Measurements from ENCODE around the gene SLC38A8. TPM values are rescaled to one million over a fixed set of nuclear protein-coding genes. Genes with fewer than 3 reads are reported as not detected.

Gene SLC38A8
- total and polyA plus RNA-seq, 2 donors (not counting 1 experiment from before 2014, with no cell fraction given), result not detected

DNA sequence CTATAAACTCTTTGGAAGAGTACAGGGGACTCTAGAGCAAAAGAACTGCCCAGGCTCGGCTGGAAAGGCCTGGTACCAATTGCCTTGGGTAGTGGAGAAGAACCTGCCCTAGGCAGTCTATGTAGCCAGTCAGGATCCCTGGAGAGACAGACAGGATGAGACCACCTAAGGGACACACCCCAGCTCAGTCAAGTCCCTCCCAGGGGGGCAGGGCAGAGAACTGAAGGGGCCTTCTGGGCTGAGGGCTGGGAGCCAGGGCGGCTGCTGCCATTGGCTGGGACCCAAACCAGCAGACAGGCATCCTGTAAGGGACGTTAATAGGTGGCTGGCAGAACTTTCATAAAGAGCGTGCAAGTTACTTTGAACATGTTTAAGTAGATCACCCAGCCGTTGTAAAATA is 12.8 kb upstream of the SLC38A8 start:
- CTCF ChIA-PET, result no interaction called here
- 98% methylated on average over 5 of the region's 5 CpGs for whole genome bisulfite sequencing (ENCODE audit: insufficient coverage)
- no peaks in the 10 kb centered on the region for H3K9me3 Mint-ChIP-seq (ENCODE audit: insufficient read depth)
- Histone ChIP-seq H4K20me1 (ENCODE audit: control insufficient read depth, insufficient read depth, low read length, poor library complexity, severe bottlenecking) (no peaks in the 10 kb centered on the region), H3K4me1 (ENCODE audit: control insufficient read depth in 2 of 2, insufficient read depth in 2 of 2, low read length in 2 of 2) (no peaks in the 10 kb centered on the region), H2AFZ (ENCODE audit: insufficient read depth, low read depth, low read length, poor library complexity, severe bottlenecking) (no peak overlapping the region), H3K9ac (ENCODE audit: low read length) (no peak overlapping the region), H3K4me2 (replicated peaks; ENCODE audit: low read depth, low read length, poor library complexity, severe bottlenecking) (no peak overlapping the region), H3K9me3 (ENCODE audit: control extremely low read depth in 1 of 3, control insufficient read depth in 2 of 3, insufficient read depth in 1 of 3, low read length in 2 of 3) (no peaks in the 10 kb centered on the region), H3K36me3 (replicated peaks in 1 of 2; ENCODE audit: control extremely low read depth in 1 of 2, control insufficient read depth in 1 of 2, extremely low read depth in 1 of 2, insufficient read depth in 2 of 2, low read length in 1 of 2) (peaks cover 5 to 85% of the 10 kb centered on the region in 2 experiments), H3K79me2 (ENCODE audit: control insufficient read depth, insufficient read depth, low read length) (no peaks in the 10 kb centered on the region), H3K27ac (ENCODE audit: low read length in 2 of 2) (no peak overlapping the region), H3K4me3 (ENCODE audit: control extremely low read depth in 1 of 5, extremely low read depth in 1 of 5, insufficient read depth in 1 of 5, low read depth in 2 of 5, low read length in 4 of 5) (no peak overlapping the region), H3K27me3 (replicated peaks in 1 of 4; ENCODE audit: control extremely low read depth in 1 of 4, control insufficient read depth in 3 of 4, insufficient read depth in 4 of 4, low read length in 3 of 4) (no peaks in the 10 kb centered on the region)
- H3K27ac Mint-ChIP-seq, result no peak overlapping the region
- no peak overlapping the region for H3K4me3 Mint-ChIP-seq
- TF ChIP-seq, protein P1, sequence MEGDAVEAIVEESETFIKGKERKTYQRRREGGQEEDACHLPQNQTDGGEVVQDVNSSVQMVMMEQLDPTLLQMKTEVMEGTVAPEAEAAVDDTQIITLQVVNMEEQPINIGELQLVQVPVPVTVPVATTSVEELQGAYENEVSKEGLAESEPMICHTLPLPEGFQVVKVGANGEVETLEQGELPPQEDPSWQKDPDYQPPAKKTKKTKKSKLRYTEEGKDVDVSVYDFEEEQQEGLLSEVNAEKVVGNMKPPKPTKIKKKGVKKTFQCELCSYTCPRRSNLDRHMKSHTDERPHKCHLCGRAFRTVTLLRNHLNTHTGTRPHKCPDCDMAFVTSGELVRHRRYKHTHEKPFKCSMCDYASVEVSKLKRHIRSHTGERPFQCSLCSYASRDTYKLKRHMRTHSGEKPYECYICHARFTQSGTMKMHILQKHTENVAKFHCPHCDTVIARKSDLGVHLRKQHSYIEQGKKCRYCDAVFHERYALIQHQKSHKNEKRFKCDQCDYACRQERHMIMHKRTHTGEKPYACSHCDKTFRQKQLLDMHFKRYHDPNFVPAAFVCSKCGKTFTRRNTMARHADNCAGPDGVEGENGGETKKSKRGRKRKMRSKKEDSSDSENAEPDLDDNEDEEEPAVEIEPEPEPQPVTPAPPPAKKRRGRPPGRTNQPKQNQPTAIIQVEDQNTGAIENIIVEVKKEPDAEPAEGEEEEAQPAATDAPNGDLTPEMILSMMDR (IDR thresholded peaks at IDR 0.05), result no peak
- ATAC-seq (ENCODE audit: low read depth) (no peak), DNase-seq (no peak)
- no peaks in the 10 kb centered on the region for H3K4me1 Mint-ChIP-seq
- H3K27me3 Mint-ChIP-seq, result no peaks in the 10 kb centered on the region
- intact Hi-C loops (cut with micrococcal nuclease), result no loop called here
- POLR2A ChIA-PET, result no interaction called here

DNA sequence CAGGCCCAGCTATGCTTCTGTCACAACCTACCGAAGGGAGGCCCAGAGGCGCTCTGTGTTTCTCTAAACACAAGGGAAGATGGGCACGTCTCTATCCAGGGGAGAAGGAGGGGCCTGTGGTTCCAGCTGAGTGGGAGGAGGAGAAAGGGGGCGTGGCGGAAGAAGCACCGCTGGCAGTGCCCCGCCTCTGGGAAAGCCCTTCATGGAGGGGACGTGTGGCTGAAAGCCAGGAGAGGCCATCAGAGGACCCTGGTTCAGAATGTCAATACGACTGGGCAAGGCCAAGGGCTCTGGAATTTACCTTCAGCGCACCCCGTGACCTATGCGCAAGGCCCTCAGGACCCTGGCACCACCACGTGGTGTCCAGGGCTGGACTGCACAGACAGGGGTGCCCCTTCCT is 12.3 kb upstream of the SLC38A8 start:
- no peak overlapping the region for H3K4me2 ChIP-seq (replicated peaks; ENCODE audit: low read depth, low read length, poor library complexity, severe bottlenecking)
- WGBS (ENCODE audit: insufficient coverage), result 93% methylated on average over 13 of the region's 13 CpGs
- POLR2A ChIA-PET, result no interaction called here

More for the DNA sequence above, 12.3 kb upstream of the SLC38A8 start:
- no peak for DNase-seq
- Histone ChIP-seq H3K27ac (ENCODE audit: low read length in 2 of 2) (no peak overlapping the region), H3K4me1 (ENCODE audit: control insufficient read depth in 2 of 2, insufficient read depth in 2 of 2, low read length in 2 of 2) (no peaks in the 10 kb centered on the region), H3K4me3 (ENCODE audit: control extremely low read depth in 1 of 5, extremely low read depth in 1 of 5, insufficient read depth in 1 of 5, low read depth in 2 of 5, low read length in 4 of 5) (no peak overlapping the region), H3K9me3 (ENCODE audit: control extremely low read depth in 1 of 3, control insufficient read depth in 2 of 3, insufficient read depth in 1 of 3, low read length in 2 of 3) (no peaks in the 10 kb centered on the region), H3K9ac (ENCODE audit: low read length) (no peak overlapping the region), H3K79me2 (ENCODE audit: control insufficient read depth, insufficient read depth, low read length) (no peaks in the 10 kb centered on the region), H2AFZ (ENCODE audit: insufficient read depth, low read depth, low read length, poor library complexity, severe bottlenecking) (no peak overlapping the region), H3K36me3 (replicated peaks in 1 of 2; ENCODE audit: control extremely low read depth in 1 of 2, control insufficient read depth in 1 of 2, extremely low read depth in 1 of 2, insufficient read depth in 2 of 2, low read length in 1 of 2) (peaks cover 9 to 85% of the 10 kb centered on the region in 2 experiments), H3K27me3 (replicated peaks in 1 of 4; ENCODE audit: control extremely low read depth in 1 of 4, control insufficient read depth in 3 of 4, insufficient read depth in 4 of 4, low read length in 3 of 4) (no peaks in the 10 kb centered on the region), H4K20me1 (ENCODE audit: control insufficient read depth, insufficient read depth, low read length, poor library complexity, severe bottlenecking) (no peaks in the 10 kb centered on the region)
- CTCF ChIA-PET, result no interaction called here
- TF ChIP-seq, protein P1 (IDR thresholded peaks at IDR 0.05), result no peak
- no peak for TF ChIP-seq EZH2 (IDR thresholded peaks at IDR 0.05; ENCODE audit: borderline replicate concordance, insufficient read depth, low read depth, low read length, poor library complexity, severe bottlenecking)
- no peak overlapping the region for H3K27ac Mint-ChIP-seq
- no peaks in the 10 kb centered on the region for H3K4me1 Mint-ChIP-seq
- H3K9me3 Mint-ChIP-seq (ENCODE audit: insufficient read depth), result no peaks in the 10 kb centered on the region
- no peak for ATAC-seq (ENCODE audit: low read depth)
- H3K4me3 Mint-ChIP-seq, result no peak overlapping the region
- intact Hi-C loops (cut with micrococcal nuclease), result no loop called here
- no peaks in the 10 kb centered on the region for H3K27me3 Mint-ChIP-seq
